T-helper 17 cell (primary cell): Measurements from ENCODE around the gene SCNN1A. TPM values are rescaled to one million over a fixed set of nuclear protein-coding genes. Genes with fewer than 3 reads are reported as not detected.

ENCODE experiments used
- ATAC-seq: fragments of 150-1000 bp; cut with Tn5 transposase; 2 replicates; pipeline ENCODE4 v1.10.0; 2021; ENCODE audit warnings: mild to moderate bottlenecking, moderate library complexity
- DNase-seq, 3 donors: peaks; one replicate each; pipeline versions ENCODE4 v3.0.0 to v3.0.0-alpha.2; 2020 to 2021
- H3K9me3 ChIP-seq: one replicate; pipeline ENCODE4 v1.7.0; 2013; ENCODE audit warnings: low read length, mild to moderate bottlenecking; ENCODE audit not compliant: control insufficient read depth, poor library complexity, severe bottlenecking
- H3K27ac Mint-ChIP-seq: one replicate; pipeline ENCODE4 v1.8.0; 2022; ENCODE audit warnings: mild to moderate bottlenecking, moderate library complexity, mixed read lengths
- H3K27me3 Mint-ChIP-seq: one replicate; pipeline ENCODE4 v1.8.0; 2022; ENCODE audit warnings: mixed read lengths
- H3K36me3 Mint-ChIP-seq: one replicate; pipeline ENCODE4 v1.8.0; 2022; ENCODE audit warnings: low read depth, mixed read lengths
- H3K4me1 Mint-ChIP-seq: one replicate; pipeline ENCODE4 v1.8.0; 2022; ENCODE audit warnings: mild to moderate bottlenecking, mixed read lengths
- H3K4me3 Mint-ChIP-seq: one replicate; pipeline ENCODE4 v1.8.0; 2022; ENCODE audit warnings: mild to moderate bottlenecking, moderate library complexity, mixed read lengths
- total RNA-seq, 4 donors: library from RNA in 2 of 4; stranded (reverse) in 2 of 4; gene quantifications; one replicate each; pipeline ENCODE4 v1.2.3 and lab custom pipeline; 2022 to 2026

SCNN1A gene
- total RNA-seq, 2 donors from 2014 or later, result 2.1 to 2.8 TPM

DNA sequence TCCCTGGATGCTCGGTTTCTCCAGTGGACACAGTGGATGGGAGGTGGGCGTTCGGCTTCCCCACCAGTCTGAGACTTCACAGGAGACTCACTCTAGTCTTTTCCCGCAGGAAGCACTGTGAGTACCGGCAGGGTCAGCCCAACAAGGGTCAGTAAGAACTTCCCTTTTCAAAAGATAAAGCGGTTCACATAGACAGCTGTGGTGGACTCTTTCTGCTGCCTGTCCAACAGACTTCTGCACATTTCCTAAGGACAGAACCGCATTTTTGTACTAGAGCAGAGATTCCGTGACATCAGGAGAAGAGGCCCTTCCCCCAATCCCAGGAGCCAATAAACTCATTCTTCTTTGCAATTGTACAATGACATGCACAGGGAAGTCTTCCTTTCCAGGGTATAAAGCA, 19.0 kb upstream of the SCNN1A start:
- Mint-ChIP-seq H3K27me3 (peaks cover 6% of the 10 kb centered on the region), H3K4me1 (no peaks in the 10 kb centered on the region)

GRCh38 chr12:6393109-6393508, 17.7 kb upstream of the SCNN1A start:
- DNase-seq (no peak), ATAC-seq (no peak)
- Mint-ChIP-seq H3K4me3 (no peak overlapping the region), H3K4me1 (peaks cover 2% of the 10 kb centered on the region), H3K27me3 (peaks cover 14% of the 10 kb centered on the region), H3K36me3 (no peaks in the 10 kb centered on the region), H3K27ac (no peak overlapping the region)
- no peaks in the 10 kb centered on the region for H3K9me3 ChIP-seq

More for the DNA sequence above, 19.0 kb upstream of the SCNN1A start:
- no peak for ATAC-seq
- Mint-ChIP-seq H3K4me3 (no peak overlapping the region), H3K27ac (no peak overlapping the region), H3K36me3 (no peaks in the 10 kb centered on the region)
- no peaks in the 10 kb centered on the region for H3K9me3 ChIP-seq
- no peak for DNase-seq

GRCh38 chr12:6392504-6392903, 17.1 kb upstream of the SCNN1A start:
- no peak overlapping the region for H3K4me3 Mint-ChIP-seq
- no peaks in the 10 kb centered on the region for H3K9me3 ChIP-seq
- no peak overlapping the region for H3K27ac Mint-ChIP-seq
- ATAC-seq (no peak), DNase-seq (no peak)
- peaks cover 19% of the 10 kb centered on the region for H3K27me3 Mint-ChIP-seq
- no peaks in the 10 kb centered on the region for H3K36me3 Mint-ChIP-seq
- peaks cover 3% of the 10 kb centered on the region for H3K4me1 Mint-ChIP-seq

- DNase-seq (no peak), ATAC-seq (no peak)
- H3K27me3 Mint-ChIP-seq, result peaks cover 18% of the 10 kb centered on the region
- no peak overlapping the region for H3K4me3 Mint-ChIP-seq
- H3K9me3 ChIP-seq, result no peaks in the 10 kb centered on the region
- no peak overlapping the region for H3K27ac Mint-ChIP-seq
- H3K4me1 Mint-ChIP-seq, result peaks cover 5% of the 10 kb centered on the region
- H3K36me3 Mint-ChIP-seq, result no peaks in the 10 kb centered on the region
These were observed 15.7 kb upstream of the SCNN1A start for GRCh38 chr12:6391013-6391412.

DNA sequence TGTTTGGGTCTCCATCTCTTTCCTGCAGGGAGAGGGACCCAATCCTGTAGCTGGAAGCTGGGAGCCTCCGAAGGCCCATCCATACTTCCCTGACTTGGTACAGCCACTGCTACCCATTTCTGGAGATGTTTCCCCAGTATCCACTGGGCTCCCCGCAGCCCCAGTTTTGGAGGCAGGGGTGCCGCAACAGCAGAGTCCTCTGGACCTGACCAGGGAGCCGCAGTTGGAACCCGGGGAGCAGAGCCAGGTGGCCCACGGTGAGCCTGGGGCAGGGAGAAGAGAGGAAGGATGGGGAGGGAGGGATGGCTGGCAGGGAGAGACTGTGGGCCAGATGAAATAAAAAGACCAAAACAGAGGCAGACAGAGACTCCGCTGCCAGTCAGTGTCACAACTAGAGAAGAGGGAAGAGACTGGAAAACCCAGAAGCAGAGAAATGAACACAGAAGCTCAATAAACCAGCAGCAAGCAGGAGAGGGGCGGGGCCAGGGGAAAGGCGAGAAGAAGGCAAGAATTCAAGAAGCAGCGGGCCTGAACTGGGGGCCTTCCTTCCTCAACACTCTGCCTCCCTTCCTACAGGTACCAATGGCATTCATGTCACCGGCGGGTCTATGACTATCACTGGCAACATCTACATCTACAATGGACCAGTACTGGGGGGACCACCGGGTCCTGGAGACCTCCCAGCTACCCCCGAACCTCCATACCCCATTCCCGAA, 14.9 kb upstream of the SCNN1A start:
- ATAC-seq (no peak), DNase-seq (no peak)
- peaks cover 16% of the 10 kb centered on the region for H3K27me3 Mint-ChIP-seq
- no peak overlapping the region for H3K27ac Mint-ChIP-seq
- H3K4me3 Mint-ChIP-seq, result no peak overlapping the region
- H3K36me3 Mint-ChIP-seq, result no peaks in the 10 kb centered on the region
- H3K9me3 ChIP-seq, result no peaks in the 10 kb centered on the region
- peaks cover 5% of the 10 kb centered on the region for H3K4me1 Mint-ChIP-seq

- H3K9me3 ChIP-seq, result no peaks in the 10 kb centered on the region
- Mint-ChIP-seq H3K4me1 (peaks cover 5% of the 10 kb centered on the region), H3K36me3 (peaks cover 2% of the 10 kb centered on the region), H3K27ac (no peak overlapping the region), H3K4me3 (no peak overlapping the region), H3K27me3 (peaks cover 29% of the 10 kb centered on the region)
- ATAC-seq (no peak), DNase-seq (no peak)
These were observed 12.2 kb upstream of the SCNN1A start for GRCh38 chr12:6387541-6387940.

DNA sequence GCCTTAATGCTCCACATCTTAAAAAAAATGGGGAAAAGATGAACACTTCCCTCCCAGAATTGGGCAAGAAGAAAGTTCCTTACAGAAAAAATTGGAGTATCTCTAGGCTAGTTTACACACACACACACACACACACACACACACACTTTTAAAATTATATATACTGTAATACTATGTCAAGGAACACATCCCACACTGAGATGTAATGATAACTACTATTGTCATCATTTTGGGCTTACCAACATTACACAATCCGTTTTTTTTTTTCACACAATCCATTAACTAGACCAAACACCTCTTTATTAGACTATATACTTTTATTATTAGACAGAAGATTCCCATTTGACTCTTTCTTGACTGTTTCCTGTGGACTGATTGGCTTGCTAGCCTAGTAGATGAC, 11.1 kb upstream of the SCNN1A start:
- H3K9me3 ChIP-seq, result no peaks in the 10 kb centered on the region
- peaks cover 5% of the 10 kb centered on the region for H3K4me1 Mint-ChIP-seq
- peaks cover 39% of the 10 kb centered on the region for H3K27me3 Mint-ChIP-seq
- DNase-seq (no peak), ATAC-seq (no peak)
- no peak overlapping the region for H3K4me3 Mint-ChIP-seq
- H3K36me3 Mint-ChIP-seq, result peaks cover 2% of the 10 kb centered on the region
- no peak overlapping the region for H3K27ac Mint-ChIP-seq

DNA sequence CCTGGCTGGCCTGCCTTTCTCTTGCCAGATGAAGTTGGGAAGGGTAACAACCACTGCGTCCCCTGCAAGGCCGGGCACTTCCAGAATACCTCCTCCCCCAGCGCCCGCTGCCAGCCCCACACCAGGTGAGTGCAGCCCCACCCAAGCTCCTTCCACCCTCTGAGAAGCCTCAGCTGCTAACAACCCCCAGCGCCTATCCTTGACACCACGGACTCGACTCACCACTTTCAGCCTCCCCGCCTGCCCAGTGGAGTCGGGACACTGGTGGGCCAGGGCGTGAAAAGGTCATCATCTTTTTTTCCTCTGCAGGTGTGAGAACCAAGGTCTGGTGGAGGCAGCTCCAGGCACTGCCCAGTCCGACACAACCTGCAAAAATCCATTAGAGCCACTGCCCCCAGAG, 10.7 kb upstream of the SCNN1A start:
- Mint-ChIP-seq H3K4me3 (peak overlapping the region; percentile 41), H3K27me3 (peaks cover 44% of the 10 kb centered on the region), H3K36me3 (peaks cover 2% of the 10 kb centered on the region), H3K4me1 (peaks cover 6% of the 10 kb centered on the region), H3K27ac (no peak overlapping the region)
- no peak for ATAC-seq
- DNase-seq, result no peak
- no peaks in the 10 kb centered on the region for H3K9me3 ChIP-seq

GRCh38 chr12:6384499-6385436, 9.4 kb upstream of the SCNN1A start:
- H3K27ac Mint-ChIP-seq, result no peak overlapping the region
- H3K36me3 Mint-ChIP-seq, result peaks cover 2% of the 10 kb centered on the region
- H3K4me1 Mint-ChIP-seq, result peaks cover 8% of the 10 kb centered on the region
- DNase-seq, result no peak
- no peaks in the 10 kb centered on the region for H3K9me3 ChIP-seq
- no peak for ATAC-seq
- peaks cover 48% of the 10 kb centered on the region for H3K27me3 Mint-ChIP-seq
- peak overlapping the region; percentile 36 for H3K4me3 Mint-ChIP-seq

DNA sequence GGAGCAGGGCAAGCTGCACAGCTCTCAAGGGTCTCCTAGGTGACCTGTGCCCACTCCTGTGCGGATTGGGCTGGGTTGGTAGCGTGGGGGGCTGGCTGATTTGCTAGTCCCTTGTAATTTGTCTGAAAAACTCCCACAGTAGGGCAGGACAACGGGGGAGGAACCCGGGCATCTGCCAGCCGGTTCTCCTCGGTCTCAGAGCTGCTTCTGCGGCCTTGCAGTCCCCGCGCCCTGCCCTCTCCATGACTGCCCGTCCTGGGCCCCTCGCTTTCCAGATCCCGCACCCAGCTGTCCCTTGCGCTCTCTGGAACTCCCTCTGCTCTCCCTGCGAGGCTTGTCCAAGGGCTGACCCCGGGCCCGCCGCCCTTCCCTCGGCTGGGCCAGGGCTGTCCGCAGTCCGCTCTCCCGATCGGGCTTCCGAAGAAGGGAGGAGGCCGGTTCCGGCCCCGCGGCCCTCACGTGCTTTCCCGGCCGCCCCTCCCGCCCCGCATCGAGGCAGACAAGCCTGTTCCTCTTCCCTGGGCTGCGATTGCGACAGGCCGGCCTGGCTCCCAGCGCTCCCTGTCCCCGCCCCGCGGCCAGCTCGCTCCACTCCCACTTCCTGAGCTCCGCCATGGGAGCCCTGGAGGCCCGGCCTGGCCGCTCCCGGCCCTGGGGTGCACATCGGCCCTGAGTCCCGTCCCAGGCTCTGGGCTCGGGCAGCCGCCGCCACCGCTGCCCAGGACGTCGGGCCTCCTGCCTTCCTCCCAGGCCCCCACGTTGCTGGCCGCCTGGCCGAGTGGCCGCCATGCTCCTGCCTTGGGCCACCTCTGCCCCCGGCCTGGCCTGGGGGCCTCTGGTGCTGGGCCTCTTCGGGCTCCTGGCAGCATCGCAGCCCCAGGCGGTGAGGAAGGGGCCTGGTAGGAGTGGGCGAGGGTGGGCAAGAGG, 8.5 kb upstream of the SCNN1A start, which contains the start of gene LTBR:
Gene LTBR (plus strand): TSS at position 591 of the 927 bp plus-strand sequence. CDS start 197 bp downstream, at position 788.
- no peak for DNase-seq
- Mint-ChIP-seq H3K27ac (no peak within 1 kb of the TSS), H3K36me3 (peaks cover 2% of the 10 kb centered on the region), H3K4me3 (peak within 1 kb of the TSS; percentile 76), H3K27me3 (peaks cover 48% of the 10 kb centered on the region), H3K4me1 (peaks cover 7% of the 10 kb centered on the region)
- H3K9me3 ChIP-seq, result no peaks in the 10 kb centered on the region
- ATAC-seq, result peak; percentile 36

DNA sequence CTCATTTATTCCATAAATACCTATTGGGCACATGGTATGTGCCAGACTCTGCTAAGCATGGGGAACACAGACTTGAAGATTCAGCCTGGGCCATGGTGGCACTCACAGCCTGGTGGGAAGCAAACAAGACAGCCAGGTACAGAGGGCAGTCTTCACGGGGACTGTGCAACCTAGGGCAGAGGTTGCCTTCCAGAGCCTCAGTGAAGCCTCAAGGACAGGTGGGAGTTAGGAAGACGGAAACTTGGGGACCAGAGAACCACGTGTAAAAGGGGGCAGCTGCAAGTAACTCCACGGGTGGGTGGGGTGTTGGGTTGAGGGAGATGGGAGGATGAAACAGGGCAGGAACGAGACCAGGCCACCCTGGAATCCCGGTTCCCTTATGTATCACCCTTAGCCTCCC, 7.6 kb upstream of the SCNN1A start:
- DNase-seq (no peak), ATAC-seq (no peak)
- peaks cover 2% of the 10 kb centered on the region for H3K36me3 Mint-ChIP-seq
- peak overlapping the region; percentile 76 for H3K4me3 Mint-ChIP-seq
- no peak overlapping the region for H3K27ac Mint-ChIP-seq
- peaks cover 6% of the 10 kb centered on the region for H3K4me1 Mint-ChIP-seq
- H3K9me3 ChIP-seq, result no peaks in the 10 kb centered on the region
- peaks cover 41% of the 10 kb centered on the region for H3K27me3 Mint-ChIP-seq

- H3K27ac Mint-ChIP-seq, result no peak overlapping the region
- no peaks in the 10 kb centered on the region for H3K9me3 ChIP-seq
- peaks cover 2% of the 10 kb centered on the region for H3K36me3 Mint-ChIP-seq
- H3K4me1 Mint-ChIP-seq, result peaks cover 7% of the 10 kb centered on the region
- peaks cover 35% of the 10 kb centered on the region for H3K27me3 Mint-ChIP-seq
- DNase-seq, result no peak
- no peak for ATAC-seq
- H3K4me3 Mint-ChIP-seq, result no peak overlapping the region
These were observed 7.0 kb upstream of the SCNN1A start for GRCh38 chr12:6382371-6382770.
